GM12891 (cell line): ENCODE results near the gene RCC1.

Experiments
- PAX5 ChIP-seq: IDR thresholded peaks from 2 replicates; pipeline ENCODE4 v1.6.1; 2011; ENCODE audit warnings: low read length, moderate library complexity, mild to moderate bottlenecking; ENCODE audit not compliant: insufficient read depth, severe bottlenecking
- POLR2A ChIP-seq: IDR thresholded peaks from 2 replicates; pipeline ENCODE4 v1.6.1; 2011; ENCODE audit warnings: low read depth, low read length, control low read depth
- POLR2AphosphoS5 ChIP-seq: IDR thresholded peaks from 2 replicates; pipeline ENCODE4 v1.6.1; 2011; ENCODE audit warnings: low read depth, low read length, control low read depth
- POU2F2 ChIP-seq: IDR thresholded peaks from 2 replicates; pipeline ENCODE4 v1.6.1; 2011; ENCODE audit warnings: low read depth, mild to moderate bottlenecking, control low read depth, low read length, moderate library complexity
- SPI1 ChIP-seq: IDR thresholded peaks from 2 replicates; pipeline ENCODE4 v1.6.1; 2011; ENCODE audit warnings: low read depth, low read length, control low read depth
- TAF1 ChIP-seq: IDR thresholded peaks from 2 replicates; pipeline ENCODE4 v1.6.1; 2011; ENCODE audit warnings: low read depth, low read length, control low read depth

DNA sequence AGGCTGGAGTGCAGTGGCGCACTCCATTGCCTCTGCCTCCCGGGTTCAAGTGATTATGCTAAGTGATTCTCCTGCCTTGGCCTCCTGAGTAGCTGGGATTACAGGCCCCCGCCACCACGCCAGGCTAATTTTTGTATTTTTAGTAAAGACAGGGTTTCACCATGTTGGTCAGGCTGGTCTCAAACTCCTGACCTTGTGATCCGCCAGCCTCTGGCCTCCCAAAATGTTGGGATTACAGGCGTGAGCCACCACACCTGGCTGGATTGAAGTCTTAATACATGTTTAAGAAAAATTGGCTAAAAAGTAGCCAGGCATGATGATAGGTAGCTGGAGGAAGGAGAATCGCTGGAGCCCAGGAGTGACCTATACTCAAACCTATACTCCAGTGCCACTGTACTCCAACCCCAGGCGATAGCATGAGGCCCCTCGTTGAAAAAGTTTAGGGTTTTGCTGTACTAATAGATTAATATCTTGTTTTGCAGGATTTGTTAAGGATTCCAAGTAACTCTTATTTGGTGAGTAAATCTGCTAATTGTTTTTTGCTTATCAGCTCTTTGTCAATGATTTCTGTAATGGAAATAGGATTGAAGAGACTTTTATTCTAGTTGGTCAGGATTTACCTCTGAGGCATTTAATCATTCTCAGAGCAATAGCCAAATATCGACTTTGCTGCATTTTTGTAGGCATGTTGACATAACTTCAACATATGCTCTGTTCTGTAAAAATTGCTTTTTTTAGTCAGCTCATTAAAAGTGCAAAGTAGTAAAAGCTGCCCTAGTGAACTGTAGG is 2.0 kb downstream of the RCC1 start:
- TF ChIP-seq POLR2A, result no peak; the same call in 1 of the 2 replicates
- peak; percentile 55 for TF ChIP-seq POLR2AphosphoS5
- TF ChIP-seq TAF1, result no peak
- no peak for TF ChIP-seq SPI1
- TF ChIP-seq POU2F2, result no peak
- no peak for TF ChIP-seq PAX5
